SK-N-SH (cell line): ENCODE measurements around the gene NAPEPLD. TPM values are rescaled to one million over a fixed set of nuclear protein-coding genes. Genes with fewer than 3 reads are reported as not detected.

Experiments
- CTCF ChIA-PET: fragments of 300-600, 350-600 bp; formaldehyde crosslinking; extraction: SDS; loops from one replicate; lab custom pipeline; 2021; lab: Yijun Ruan, JAX
- POLR2A ChIA-PET: fragments of 350-600 bp; sonication (Branson Sonifier 250); formaldehyde crosslinking; extraction: SDS; loops from one replicate; lab custom pipeline; 2020; ENCODE audit warnings: antibody characterized with exemption, inconsistent platforms; lab: Yijun Ruan, JAX
- DNase-seq: peaks from one replicate; pipeline ENCODE4 v3.0.0; 2012
- H2AFZ ChIP-seq: fragments of 200-600 bp; sonication (generic); 2 replicates; pipeline ENCODE4 v1.8.1; 2016; ENCODE audit warnings: antibody characterized with exemption, mild to moderate bottlenecking, low read depth
- H3F3A ChIP-seq: fragments of 200-600 bp; sonication (generic); replicated peaks from 2 replicates; pipeline ENCODE3; 2016; ENCODE audit warnings: antibody characterized with exemption, mild to moderate bottlenecking; ENCODE audit not compliant: insufficient read depth
- H3K27ac ChIP-seq, 2 experiments: fragments of 200-500 bp in 1 of 2; fragments of 200-600 bp in 1 of 2; sonication (Bioruptor generic) in 1 of 2; sonication (generic), shearing (Covaris generic) in 1 of 2; 2 replicates each; pipeline versions ENCODE4 v1.5.1 to v1.6.1; 2014 to 2016; ENCODE audit warnings: low read depth in 2 of 2, inconsistent platforms in 1 of 2, low read length in 1 of 2, mild to moderate bottlenecking in 1 of 2, mixed read lengths in 1 of 2
- H3K27me3 ChIP-seq: fragments of 200-600 bp; sonication (generic), shearing (Covaris generic); 2 replicates; pipeline ENCODE4 v1.6.1; 2016; ENCODE audit warnings: mixed run types; ENCODE audit not compliant: insufficient read depth
- H3K36me3 ChIP-seq, 2 experiments: fragments of 200-500 bp in 1 of 2; fragments of 200-600 bp in 1 of 2; sonication (Bioruptor generic) in 1 of 2; sonication (generic) in 1 of 2; replicated peaks in 1 of 2; 2 replicates each; pipeline versions ENCODE3 to v1.5.1; 2014 to 2016; ENCODE audit warnings: low read length in 1 of 2, mild to moderate bottlenecking in 1 of 2; ENCODE audit not compliant: insufficient read depth in 2 of 2, control insufficient read depth in 1 of 2
- H3K4me1 ChIP-seq, 2 experiments: fragments of 200-500 bp in 1 of 2; fragments of 200-600 bp in 1 of 2; sonication (Bioruptor generic) in 1 of 2; sonication (generic), shearing (Covaris generic) in 1 of 2; 2 replicates each; pipeline versions ENCODE4 v1.5.1 to v1.6.1; 2014 to 2016; ENCODE audit warnings: low read depth in 1 of 2, low read length in 1 of 2, mixed run types in 1 of 2; ENCODE audit not compliant: insufficient read depth in 2 of 2, control insufficient read depth in 1 of 2
- H3K4me2 ChIP-seq: fragments of 200-600 bp; sonication (generic), shearing (Covaris generic); 2 replicates; pipeline ENCODE4 v1.6.1; 2017; ENCODE audit warnings: mixed run types
- H3K4me3 ChIP-seq, 2 experiments: fragments of 200-500 bp in 1 of 2; fragments of 200-600 bp in 1 of 2; sonication (Bioruptor generic) in 1 of 2; sonication (generic), shearing (Covaris generic) in 1 of 2; 2 replicates each; pipeline versions ENCODE4 v1.5.1 to v1.8.1; 2014 to 2016; ENCODE audit warnings: low read depth in 2 of 2, inconsistent platforms in 1 of 2, low read length in 1 of 2, mild to moderate bottlenecking in 1 of 2, mixed read lengths in 1 of 2, moderate library complexity in 1 of 2
- H3K79me2 ChIP-seq: fragments of 200-600 bp; sonication (generic); 2 replicates; pipeline ENCODE4 v1.8.1; 2017; ENCODE audit warnings: mild to moderate bottlenecking; ENCODE audit not compliant: insufficient read depth
- H3K9ac ChIP-seq: fragments of 200-600 bp; sonication (generic); 2 replicates; pipeline ENCODE4 v1.6.1; 2017; ENCODE audit warnings: mixed run types
- H3K9me2 ChIP-seq: fragments of 200-600 bp; sonication (generic); 2 replicates; pipeline ENCODE4 v1.6.1; 2017; ENCODE audit warnings: mixed run types
- H3K9me3 ChIP-seq: fragments of 200-600 bp; sonication (generic); 2 replicates; pipeline ENCODE4 v1.6.1; 2017; ENCODE audit warnings: mixed run types, mild to moderate bottlenecking, moderate library complexity
- H4K20me1 ChIP-seq: fragments of 200-600 bp; sonication (generic); 2 replicates; pipeline ENCODE4 v1.6.1; 2017; ENCODE audit warnings: mild to moderate bottlenecking, mixed run types; ENCODE audit not compliant: insufficient read depth
- CTCF ChIP-seq: fragments of 200-600 bp; sonication (generic); IDR thresholded peaks from 2 replicates; pipeline ENCODE4 v1.6.1; 2017; ENCODE audit warnings: antibody characterized with exemption, mild to moderate bottlenecking, moderate library complexity
- ELF1 ChIP-seq: IDR thresholded peaks from 2 replicates; pipeline ENCODE4 v1.4.0; 2012
- FOSL2 ChIP-seq: IDR thresholded peaks from 2 replicates; pipeline ENCODE4 v1.4.0; 2012; ENCODE audit warnings: low read depth, mild to moderate bottlenecking, moderate library complexity, borderline replicate concordance
- FOXJ3 ChIP-seq: sonication (generic); formaldehyde crosslinking; IDR thresholded peaks from 2 replicates; pipeline ENCODE4 v1.5.1; 2020; ENCODE audit warnings: mild to moderate bottlenecking, missing genetic modification reagents
- FOXM1 ChIP-seq: IDR thresholded peaks from 2 replicates; pipeline ENCODE4 v1.4.0; 2012; ENCODE audit warnings: low read depth, mild to moderate bottlenecking
- GABPA ChIP-seq: IDR thresholded peaks from 2 replicates; pipeline ENCODE4 v1.4.0; 2012; ENCODE audit warnings: low read depth, mild to moderate bottlenecking
- GATA2 ChIP-seq: sonication (generic); formaldehyde crosslinking; IDR thresholded peaks from 2 replicates; pipeline ENCODE4 v1.5.0; 2020; ENCODE audit warnings: mild to moderate bottlenecking, missing genetic modification reagents
- IRF3 ChIP-seq: fragments of 150-350 bp; IDR thresholded peaks from 2 replicates; pipeline ENCODE4 v1.6.1; 2016; ENCODE audit warnings: mild to moderate bottlenecking, low read depth, low read length
- MAX ChIP-seq: IDR thresholded peaks from 2 replicates; pipeline ENCODE4 v1.4.0; 2012; ENCODE audit warnings: low read depth
- MEF2A ChIP-seq: IDR thresholded peaks from 2 replicates; pipeline ENCODE4 v1.4.0; 2012; ENCODE audit warnings: low read depth, borderline replicate concordance
- MXI1 ChIP-seq: IDR thresholded peaks from 2 replicates; pipeline ENCODE4 v1.6.1; 2012; ENCODE audit warnings: mild to moderate bottlenecking, low read depth, low read length, improper control_type of control experiment
- NFIC ChIP-seq: IDR thresholded peaks from 2 replicates; pipeline ENCODE4 v1.4.0; 2012; ENCODE audit warnings: borderline replicate concordance
- NRF1 ChIP-seq: IDR thresholded peaks from 2 replicates; pipeline ENCODE4 v1.6.1; 2012; ENCODE audit warnings: low read depth, mild to moderate bottlenecking, low read length
- POLR2AphosphoS5 ChIP-seq: IDR thresholded peaks from 2 replicates; pipeline ENCODE4 v1.6.1; 2012; ENCODE audit warnings: low read depth, low read length
- RAD21 ChIP-seq: IDR thresholded peaks from 2 replicates; pipeline ENCODE4 v1.6.1; 2012; ENCODE audit warnings: mild to moderate bottlenecking, low read length
- RCOR1 ChIP-seq: fragments of 150-350 bp; IDR thresholded peaks from 2 replicates; pipeline ENCODE4 v1.6.1; 2017; ENCODE audit warnings: antibody characterized with exemption, low read length
- RXRA ChIP-seq: IDR thresholded peaks from 2 replicates; pipeline ENCODE4 v1.4.0; 2012; ENCODE audit warnings: low read depth, mild to moderate bottlenecking, borderline replicate concordance
- SIN3A ChIP-seq: IDR thresholded peaks from 2 replicates; pipeline ENCODE4 v1.6.1; 2012; ENCODE audit warnings: low read depth, mild to moderate bottlenecking, low read length, moderate library complexity, borderline replicate concordance
- SMC3 ChIP-seq: IDR thresholded peaks from 2 replicates; pipeline ENCODE4 v1.6.1; 2012; ENCODE audit warnings: low read depth, low read length, improper control_type of control experiment
- TAF1 ChIP-seq: IDR thresholded peaks from 2 replicates; pipeline ENCODE4 v1.6.1; 2012; ENCODE audit warnings: low read depth, mild to moderate bottlenecking, low read length, moderate library complexity, borderline replicate concordance
- TCF12 ChIP-seq: IDR thresholded peaks from 2 replicates; pipeline ENCODE4 v1.4.0; 2012
- TEAD4 ChIP-seq: IDR thresholded peaks from 2 replicates; pipeline ENCODE4 v1.4.0; 2012; ENCODE audit warnings: mild to moderate bottlenecking, borderline replicate concordance; ENCODE audit not compliant: insufficient read depth
- USF1 ChIP-seq: IDR thresholded peaks from 2 replicates; pipeline ENCODE4 v1.4.0; 2012; ENCODE audit warnings: low read depth, borderline replicate concordance
- USF2 ChIP-seq: fragments of 150-350 bp; IDR thresholded peaks from 2 replicates; pipeline ENCODE4 v1.6.1; 2017; ENCODE audit warnings: antibody characterized with exemption, low read length, low read depth, borderline replicate concordance
- YY1 ChIP-seq: IDR thresholded peaks from 2 replicates; pipeline ENCODE4 v1.4.0; 2012; ENCODE audit warnings: low read depth, mild to moderate bottlenecking
- WGBS: methylation state at CpG from one replicate; pipeline ENCODE4 v1.1.6; 2017; ENCODE audit warnings: low lambda C conversion rate; 5-methylcytosine and 5-hydroxymethylcytosine counted together
- polyA plus RNA-seq, 3 experiments: library from polyadenylated mRNA; depleted of rRNA; stranded (reverse); fragments of >200 nt; gene quantifications; 2 replicates each; pipeline ENCODE4 v1.2.3, GENCODE V29; 2012

NAPEPLD gene
- 4.6 and 5.4 TPM in 2 replicates for polyA plus RNA-seq (2012; rRNA removed)
- polyA plus RNA-seq (2012; cell fraction: cytosol; rRNA removed) = 4.3 and 4.5 TPM in 2 replicates
- polyA plus RNA-seq (2012; cell fraction: nucleus; rRNA removed) = 8.3 and 19.1 TPM in 2 replicates

- H3K36me3 ChIP-seq = no peaks in the 10 kb centered on the region
- ChIA-PET CTCF (interaction anchor here (0.9 kb wide), 1 partner anchor 53 kb away, joined by 3 read pairs; no protein-coding TSS in a partner anchor), POLR2A (interaction anchor here (0.8 to 1.3 kb wide), 3 partner anchors 14 to 74 kb away, joined by 3 to 12 read pairs (median 4); partner anchors contain the start of genes ARMC10 and FBXL13)
- TF ChIP-seq GABPA (peak; percentile 57; the same call in 1 of the 2 replicates), FOXJ3 (CRISPR knock-in tag) (0 out of 2 replicates have a peak, but pooled peaks have one; percentile 47), TEAD4 (no peak), SIN3A (no peak), NRF1 (peak; percentile 40; the same call in 1 of the 2 replicates), POLR2AphosphoS5 (no peak; the same call in none of the 2 replicates), MEF2A (no peak), ELF1 (peak; percentile 53; the same call in 1 of the 2 replicates), RAD21 (0 out of 2 replicates have a peak, but pooled peaks have one; percentile 4), IRF3 (no peak), RXRA (peak; percentile 4; the same call in 1 of the 2 replicates), MAX (peak; percentile 98), TCF12 (no peak; the same call in 1 of the 2 replicates), CTCF (no peak), TAF1 (peak; percentile 56), NFIC (peak; percentile 37), RCOR1 (peak; percentile 4; the same call in 1 of the 2 replicates), USF1 (0 out of 2 replicates have a peak, but pooled peaks have one; percentile 13), SMC3 (no peak), GATA2 (CRISPR knock-in tag) (peak; percentile 19; the same call in 1 of the 2 replicates), FOSL2 (no peak), MXI1 (peak; percentile 43), YY1 (peak; percentile 100), FOXM1 (no peak), USF2 (no peak)
Observed at GRCh38 chr7:103148994-103149807, at the start of gene NAPEPLD. Gene NAPEPLD (minus strand): TSS chr7:103149099. CDS start chr7:103128776, 20,323 bp downstream.

More at GRCh38 chr7:103148994-103149807, at the start of gene NAPEPLD:
- Histone ChIP-seq H3K9me3 (no peaks in the 10 kb centered on the region), H3K9me2 (no peaks in the 10 kb centered on the region), H3K79me2 (peaks cover 41% of the 10 kb centered on the region), H3F3A (peaks cover 21% of the 10 kb centered on the region), H3K4me3 (peak within 1 kb of the TSS; percentile 72 to 96), H3K27ac (peak within 1 kb of the TSS; percentile 91 to 99), H2AFZ (peak within 1 kb of the TSS; percentile 96), H3K4me1 (peaks cover 4 to 16% of the 10 kb centered on the region in 2 experiments; a peak in 2 of 4 replicates), H3K4me2 (peak within 1 kb of the TSS; percentile 85), H3K27me3 (no peaks in the 10 kb centered on the region), H4K20me1 (no peaks in the 10 kb centered on the region), H3K9ac (peak within 1 kb of the TSS; percentile 81)
- WGBS = 11% methylated on average over 21 of the region's 82 CpGs
- DNase-seq = peak; percentile 97
